Esophagus squamous epithelium (tissue), 5 donors: ENCODE results near the gene CMBL. TPM values are rescaled to one million over a fixed set of nuclear protein-coding genes. Genes with fewer than 3 reads are reported as not detected.

Experiments
- DNase-seq: peaks from one replicate; lab custom pipeline; 2025; lab: John Stamatoyannopoulos, UW
- H3K27ac ChIP-seq, 4 donors: fragments of 200-600 bp; sonication (generic); one replicate each; pipeline ENCODE4 v1.5.1; 2016 to 2019; ENCODE audit warnings: mild to moderate bottlenecking in 1 of 4
- H3K27me3 ChIP-seq, 4 donors: fragments of 200-600 bp; sonication (generic); 1 replicate in 3 of 4; 2 replicates in 1 of 4; pipeline versions ENCODE4 v1.5.1 to v1.6.0; 2017 to 2021; ENCODE audit warnings: antibody characterized with exemption in 1 of 4
- H3K36me3 ChIP-seq, 3 donors: fragments of 200-600 bp; sonication (generic); one replicate each; pipeline ENCODE4 v1.5.1; 2016 to 2019
- H3K4me1 ChIP-seq, 3 donors: fragments of 200-600 bp; sonication (generic); one replicate each; pipeline ENCODE4 v1.5.1; 2017 to 2019
- H3K4me3 ChIP-seq, 4 donors: fragments of 200-600 bp; sonication (generic); 1 replicate in 3 of 4; 2 replicates in 1 of 4; pipeline ENCODE4 v1.5.1; 2016 to 2019; ENCODE audit warnings: mild to moderate bottlenecking in 2 of 4, moderate library complexity in 1 of 4
- H3K9me3 ChIP-seq, 3 donors: fragments of 200-600 bp; sonication (generic); one replicate each; pipeline ENCODE4 v1.5.1; 2016 to 2019
- CTCF ChIP-seq, 6 experiments: fragments of 450-650 bp in 4 of 6; fragments of 200-600 bp in 2 of 6; sonication (generic) in 2 of 6; IDR thresholded peaks; one replicate each; pipeline ENCODE4 v1.5.1; 2016 to 2019; ENCODE audit warnings: antibody characterized with exemption in 6 of 6, mild to moderate bottlenecking in 4 of 6, moderate library complexity in 4 of 6
- POLR2A ChIP-seq, 4 donors: fragments of 450-650 bp; IDR thresholded peaks; one replicate each; pipeline ENCODE4 v1.6.1; 2017; ENCODE audit warnings: antibody characterized with exemption in 4 of 4, mild to moderate bottlenecking in 4 of 4, moderate library complexity in 3 of 4
- WGBS, 2 donors: methylation state at CpG; one replicate each; pipeline ENCODE4 v1.1.5; 2018; 5-methylcytosine and 5-hydroxymethylcytosine counted together
- intact Hi-C: fragments of 100-400 bp; cut with DNase I; formaldehyde crosslinking; loops from one replicate; pipeline ENCODE4 v1.15.0; 2022
- total RNA-seq, 4 donors: library from RNA; depleted of rRNA; stranded (reverse); fragments of >200 nt; gene quantifications; one replicate each; pipeline ENCODE4 v1.1.0, GENCODE V29; 2016
- donor health status: DM: yes; HTN: yes; CAD: no.

The CMBL gene
- total RNA-seq, 4 donors from 2014 or later: 1.1 to 2.1 (median 1.8) TPM

GRCh38 chr5:10301266-10301665, 6.4 kb downstream of the CMBL start:
- WGBS, 2 donors: 31 to 57% methylated on average over 6 to 7 of the region's 7 CpGs
- H3K27ac ChIP-seq: peak overlapping the region in 3 of 4 donors; percentile 32 to 53 (median 46)
- H3K4me1 ChIP-seq: peaks cover 1 to 25% (median 3%) of the 10 kb centered on the region in 3 donors
- no peaks in the 10 kb centered on the region for H3K36me3 ChIP-seq
- intact Hi-C loops: no loop called here
- DNase-seq: no peak
- TF ChIP-seq CTCF (IDR thresholded peaks at IDR 0.05) (no peak), POLR2A (IDR thresholded peaks at IDR 0.05) (no peak)
- H3K9me3 ChIP-seq: no peaks in the 10 kb centered on the region
- no peaks in the 10 kb centered on the region for H3K27me3 ChIP-seq
- no peak overlapping the region for H3K4me3 ChIP-seq

GRCh38 chr5:10300246-10300645, 7.5 kb downstream of the CMBL start:
- TF ChIP-seq POLR2A (IDR thresholded peaks at IDR 0.05) (no peak), CTCF (IDR thresholded peaks at IDR 0.05) (no peak)
- no peak overlapping the region for H3K4me3 ChIP-seq
- no peaks in the 10 kb centered on the region for H3K36me3 ChIP-seq
- 81 to 85% methylated on average over 5 of the region's 5 CpGs for WGBS, 2 donors
- intact Hi-C loops: no loop called here
- H3K4me1 ChIP-seq: peaks cover 0 to 19% (median 0%) of the 10 kb centered on the region in 3 donors
- no peaks in the 10 kb centered on the region for H3K27me3 ChIP-seq
- no peaks in the 10 kb centered on the region for H3K9me3 ChIP-seq
- DNase-seq: no peak
- H3K27ac ChIP-seq: no peak overlapping the region

- TF ChIP-seq POLR2A (IDR thresholded peaks at IDR 0.05) (no peak), CTCF (IDR thresholded peaks at IDR 0.05) (no peak)
- Histone ChIP-seq H3K27ac (no peak overlapping the region), H3K27me3 (no peaks in the 10 kb centered on the region), H3K9me3 (no peaks in the 10 kb centered on the region), H3K36me3 (no peaks in the 10 kb centered on the region), H3K4me1 (peaks cover 0 to 17% (median 0%) of the 10 kb centered on the region in 3 donors), H3K4me3 (no peak overlapping the region)
- intact Hi-C loops: loop anchor here (10.0 kb wide), 1 partner anchor 127 kb away; no protein-coding TSS in a partner anchor
- DNase-seq: no peak
- 81 to 88% methylated on average over 14 of the region's 14 CpGs for WGBS, 2 donors
Measured at GRCh38 chr5:10297646-10298204, 10.0 kb downstream of the CMBL start.

GRCh38 chr5:10295619-10296326, 11.9 kb downstream of the CMBL start:
- no peaks in the 10 kb centered on the region for H3K9me3 ChIP-seq
- no peaks in the 10 kb centered on the region for H3K27me3 ChIP-seq
- H3K4me3 ChIP-seq: no peak overlapping the region
- TF ChIP-seq CTCF (IDR thresholded peaks at IDR 0.05): no peak
- no peak for TF ChIP-seq POLR2A (IDR thresholded peaks at IDR 0.05)
- WGBS, 2 donors: 87 to 92% methylated on average over 7 to 8 of the region's 8 CpGs
- no peaks in the 10 kb centered on the region for H3K36me3 ChIP-seq
- no peaks in the 10 kb centered on the region for H3K4me1 ChIP-seq
- H3K27ac ChIP-seq: no peak overlapping the region
- DNase-seq: no peak
- intact Hi-C loops: loop anchor here (10.0 kb wide), 1 partner anchor 129 kb away; no protein-coding TSS in a partner anchor
